HepG2 (cell line): Measurements from ENCODE around the gene HSPA14. TPM values are rescaled to one million over a fixed set of nuclear protein-coding genes. Genes with fewer than 3 reads are reported as not detected.
A peak's percentile ranks its signal among the peaks of the same experiment; 100 is the strongest.

Source experiments
- AGO2 ChIP-seq: fragments of 200-400 bp; formaldehyde crosslinking; optimal IDR thresholded peaks from 2 replicates; pipeline ENCODE3; 2017; ENCODE audit warnings: mild to moderate bottlenecking, low read depth, low read length, moderate library complexity
- ELF4 ChIP-seq: sonication (generic); formaldehyde crosslinking; IDR thresholded peaks from 2 replicates; pipeline ENCODE4 v1.5.0; 2020; ENCODE audit warnings: missing genetic modification reagents, mild to moderate bottlenecking, moderate library complexity, borderline replicate concordance
- EP300 ChIP-seq, 3 experiments: sonication (generic) in 1 of 3; formaldehyde crosslinking in 1 of 3; IDR thresholded peaks; 2 replicates each; pipeline versions ENCODE4 v1.5.1 to v1.6.1; 2011 to 2020; ENCODE audit warnings: low read depth in 2 of 3, low read length in 2 of 3, borderline replicate concordance in 1 of 3, improper control_type of control experiment in 1 of 3, mild to moderate bottlenecking in 1 of 3, missing genetic modification reagents in 1 of 3, moderate library complexity in 1 of 3
- HNRNPL ChIP-seq: fragments of 200-400 bp; formaldehyde crosslinking; IDR thresholded peaks from 2 replicates; pipeline ENCODE4 v1.6.1; 2017; ENCODE audit warnings: mild to moderate bottlenecking, low read depth, low read length
- KDM3A ChIP-seq: IDR thresholded peaks from 2 replicates; pipeline ENCODE4 v1.6.1; 2018; ENCODE audit warnings: low read depth, missing compliant biosample characterization
- KMT2A ChIP-seq: sonication (generic); formaldehyde crosslinking; IDR thresholded peaks from 2 replicates; pipeline ENCODE4 v1.4.0; 2020; ENCODE audit warnings: missing genetic modification reagents
- NFATC3 ChIP-seq: sonication (generic); formaldehyde crosslinking; IDR thresholded peaks from 2 replicates; pipeline ENCODE4 v1.5.1; 2020; ENCODE audit warnings: mild to moderate bottlenecking, missing genetic modification reagents
- NONO ChIP-seq, 2 experiments: fragments of 450-650 bp in 1 of 2; sonication (generic) in 1 of 2; formaldehyde crosslinking in 1 of 2; IDR thresholded peaks in 1 of 2; conservative IDR thresholded peaks in 1 of 2; 2 replicates each; pipeline versions ENCODE4 v1.6.1 to v1.8.0; 2017 to 2022; ENCODE audit warnings: mild to moderate bottlenecking in 1 of 2, missing genetic modification reagents in 1 of 2, moderate library complexity in 1 of 2
- PHF21A ChIP-seq: sonication (generic); formaldehyde crosslinking; IDR thresholded peaks from 2 replicates; pipeline ENCODE4 v1.5.0; 2020; ENCODE audit warnings: mild to moderate bottlenecking, missing genetic modification reagents
- PTBP1 ChIP-seq: fragments of 200-400 bp; formaldehyde crosslinking; IDR thresholded peaks from 2 replicates; pipeline ENCODE4 v1.6.1; 2018; ENCODE audit warnings: low read length, low read depth; ENCODE audit not compliant: poor library complexity, severe bottlenecking
- RXRB ChIP-seq: IDR thresholded peaks from 2 replicates; pipeline ENCODE4 v1.6.1; 2016; ENCODE audit warnings: borderline replicate concordance, missing genetic modification reagents, missing compliant biosample characterization
- ZFP36L1 ChIP-seq: sonication (generic); formaldehyde crosslinking; IDR thresholded peaks from 2 replicates; pipeline ENCODE4 v1.8.0; 2022; ENCODE audit warnings: mild to moderate bottlenecking, missing genetic modification reagents, moderate library complexity
- ZKSCAN8 ChIP-seq: IDR thresholded peaks from 2 replicates; pipeline ENCODE4 v1.6.1; 2016; ENCODE audit warnings: borderline replicate concordance, missing genetic modification reagents, missing compliant biosample characterization
- ZNF235 ChIP-seq: sonication (generic); formaldehyde crosslinking; IDR thresholded peaks from 2 replicates; pipeline ENCODE4 v1.8.1; 2023; ENCODE audit warnings: mild to moderate bottlenecking, missing genetic modification reagents, borderline replicate concordance
- ZNF256 ChIP-seq: sonication (generic); formaldehyde crosslinking; conservative IDR thresholded peaks from 2 replicates; pipeline ENCODE4 v1.4.0; 2020; ENCODE audit warnings: missing genetic modification reagents
- ZSCAN12 ChIP-seq: sonication (generic); formaldehyde crosslinking; IDR thresholded peaks from 2 replicates; pipeline ENCODE4 v1.9.0; 2021; ENCODE audit warnings: mild to moderate bottlenecking, missing genetic modification reagents
- polyA plus RNA-seq, 8 experiments: library from polyadenylated mRNA; depleted of rRNA in 3 of 8; stranded (reverse) in 7 of 8; unstranded in 1 of 8; fragments of >200 nt; fragmentation: Illumina TruSeq in 4 of 8; extraction: Trizol in 4 of 8; gene quantifications; 2 replicates each; pipeline versions ENCODE4 v1.2.1 to v1.2.3, GENCODE V29; 2011 to 2016; ENCODE audit warnings: low read depth in 4 of 8, missing spikeins in 1 of 8, mixed read lengths in 1 of 8; ENCODE audit not compliant: insufficient read depth in 1 of 8
- total RNA-seq, 5 experiments: library from RNA; depleted of rRNA; stranded (reverse); fragments of >200 nt; fragmentation: Illumina TruSeq; extraction: Trizol; gene quantifications; 2 replicates each; pipeline ENCODE4 v1.2.3, GENCODE V29; 2016; ENCODE audit warnings: low read depth in 1 of 5
- TF ChIP-seq, protein P1 (sequence below): sonication (generic); formaldehyde crosslinking; IDR thresholded peaks from 2 replicates; pipeline ENCODE4 v1.5.1; 2020; ENCODE audit warnings: missing genetic modification reagents, mild to moderate bottlenecking, borderline replicate concordance
- TF ChIP-seq, protein P2 (sequence below): sonication (generic); formaldehyde crosslinking; IDR thresholded peaks from 2 replicates; pipeline ENCODE4 v1.5.1; 2020; ENCODE audit warnings: mild to moderate bottlenecking, missing genetic modification reagents
- TF ChIP-seq, protein P3 (sequence below): sonication (generic); formaldehyde crosslinking; IDR thresholded peaks from 2 replicates; pipeline ENCODE4 v1.4.0; 2020; ENCODE audit warnings: missing genetic modification reagents, borderline replicate concordance

HSPA14 gene
- total and polyA plus RNA-seq, 2 of the 13 experiments (the other 11 are each of a cell fraction or from before 2014, with no cell fraction given), result 10.7 to 29.8 TPM

DNA sequence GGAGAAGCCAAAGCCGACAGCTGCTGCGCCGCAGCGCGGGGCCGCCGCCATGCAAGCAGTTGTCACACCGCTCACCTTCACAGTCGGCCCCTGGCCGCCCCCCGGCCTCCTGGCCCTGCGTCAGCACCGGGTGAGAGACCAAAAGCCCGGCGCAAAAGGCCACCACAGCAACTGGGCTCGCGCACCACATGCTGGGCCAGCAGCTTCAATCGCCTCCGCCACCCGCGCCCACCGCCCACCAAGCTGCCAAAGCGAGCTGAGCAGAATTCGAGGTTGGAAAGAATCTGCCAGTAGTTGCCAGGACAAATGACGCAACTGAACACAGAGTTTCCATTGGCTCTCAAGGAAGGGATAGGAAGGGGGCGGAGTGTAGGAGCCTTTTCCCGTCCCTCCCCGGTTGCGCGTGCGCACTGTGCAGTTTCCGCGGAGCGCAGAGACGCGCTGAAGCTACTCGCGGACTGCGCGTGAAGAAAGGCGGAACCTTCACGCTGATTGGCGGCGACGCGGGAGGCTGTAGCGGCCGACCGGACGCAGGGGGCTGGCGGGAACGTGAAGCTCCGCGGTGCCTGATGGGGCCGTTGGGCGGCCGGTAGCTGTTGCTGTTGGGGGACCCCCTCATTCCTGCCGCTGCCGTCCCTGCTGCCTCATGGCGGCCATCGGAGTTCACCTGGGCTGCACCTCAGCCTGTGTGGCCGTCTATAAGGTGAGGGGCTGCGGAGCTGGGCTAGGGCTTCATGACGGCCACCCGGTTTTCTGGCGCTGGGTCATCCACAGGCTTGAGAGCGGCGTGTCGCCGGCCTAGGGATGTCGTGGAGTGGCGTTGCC lies at the start of gene HSPA14, which contains the start of the genes CDNF and MSANTD7 (continued):
- TF ChIP-seq, protein P1, sequence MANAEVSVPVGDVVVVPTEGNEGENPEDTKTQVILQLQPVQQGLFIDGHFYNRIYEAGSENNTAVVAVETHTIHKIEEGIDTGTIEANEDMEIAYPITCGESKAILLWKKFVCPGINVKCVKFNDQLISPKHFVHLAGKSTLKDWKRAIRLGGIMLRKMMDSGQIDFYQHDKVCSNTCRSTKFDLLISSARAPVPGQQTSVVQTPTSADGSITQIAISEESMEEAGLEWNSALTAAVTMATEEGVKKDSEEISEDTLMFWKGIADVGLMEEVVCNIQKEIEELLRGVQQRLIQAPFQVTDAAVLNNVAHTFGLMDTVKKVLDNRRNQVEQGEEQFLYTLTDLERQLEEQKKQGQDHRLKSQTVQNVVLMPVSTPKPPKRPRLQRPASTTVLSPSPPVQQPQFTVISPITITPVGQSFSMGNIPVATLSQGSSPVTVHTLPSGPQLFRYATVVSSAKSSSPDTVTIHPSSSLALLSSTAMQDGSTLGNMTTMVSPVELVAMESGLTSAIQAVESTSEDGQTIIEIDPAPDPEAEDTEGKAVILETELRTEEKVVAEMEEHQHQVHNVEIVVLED (CRISPR knock-in tag), result peak; percentile 96
- TF ChIP-seq PHF21A (CRISPR knock-in tag), result no peak; the same call in 1 of the 2 replicates
- TF ChIP-seq EP300 (IDR thresholded peaks at IDR 0.05; ENCODE audit: low read depth in 2 of 2, low read length in 2 of 2), result peak; percentile 18 to 19; a peak in 1 of 4 replicates
- no peak for TF ChIP-seq EP300 (CRISPR knock-in tag; IDR thresholded peaks at IDR 0.05; ENCODE audit: borderline replicate concordance)
- no peak for TF ChIP-seq ZKSCAN8 (CRISPR knock-in tag)
- no peak for TF ChIP-seq NFATC3 (CRISPR knock-in tag)
- TF ChIP-seq KDM3A, result peak; percentile 48; the same call in 1 of the 2 replicates
- TF ChIP-seq KMT2A (CRISPR knock-in tag), result peak; percentile 75; the same call in 1 of the 2 replicates
- TF ChIP-seq RXRB, result no peak
- TF ChIP-seq ZNF256 (CRISPR knock-in tag), result no peak
- peak; percentile 78 for TF ChIP-seq HNRNPL
- TF ChIP-seq, protein P2, sequence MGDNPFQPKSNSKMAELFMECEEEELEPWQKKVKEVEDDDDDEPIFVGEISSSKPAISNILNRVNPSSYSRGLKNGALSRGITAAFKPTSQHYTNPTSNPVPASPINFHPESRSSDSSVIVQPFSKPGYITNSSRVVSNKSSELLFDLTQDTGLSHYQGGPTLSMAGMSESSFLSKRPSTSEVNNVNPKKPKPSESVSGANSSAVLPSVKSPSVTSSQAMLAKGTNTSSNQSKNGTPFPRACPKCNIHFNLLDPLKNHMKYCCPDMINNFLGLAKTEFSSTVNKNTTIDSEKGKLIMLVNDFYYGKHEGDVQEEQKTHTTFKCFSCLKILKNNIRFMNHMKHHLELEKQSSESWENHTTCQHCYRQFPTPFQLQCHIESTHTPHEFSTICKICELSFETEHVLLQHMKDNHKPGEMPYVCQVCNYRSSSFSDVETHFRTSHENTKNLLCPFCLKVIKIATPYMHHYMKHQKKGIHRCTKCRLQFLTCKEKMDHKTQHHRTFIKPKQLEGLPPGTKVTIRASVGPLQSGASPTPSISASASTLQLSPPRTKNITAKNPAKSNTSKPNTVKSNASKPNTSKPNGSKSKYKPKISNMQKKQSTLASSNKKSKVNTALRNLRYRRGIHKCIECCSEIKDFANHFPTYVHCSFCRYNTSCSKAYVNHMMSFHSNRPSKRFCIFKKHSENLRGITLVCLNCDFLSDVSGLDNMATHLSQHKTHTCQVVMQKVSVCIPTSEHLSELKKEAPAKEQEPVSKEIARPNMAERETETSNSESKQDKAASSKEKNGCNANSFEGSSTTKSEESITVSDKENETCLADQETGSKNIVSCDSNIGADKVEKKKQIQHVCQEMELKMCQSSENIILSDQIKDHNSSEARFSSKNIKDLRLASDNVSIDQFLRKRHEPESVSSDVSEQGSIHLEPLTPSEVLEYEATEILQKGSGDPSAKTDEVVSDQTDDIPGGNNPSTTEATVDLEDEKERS (CRISPR knock-in tag), result 0 out of 2 replicates have a peak, but pooled peaks have one; percentile 43
- no peak for TF ChIP-seq ZFP36L1
- TF ChIP-seq AGO2, result no peak
- no peak for TF ChIP-seq PTBP1
- TF ChIP-seq ELF4 (CRISPR knock-in tag), result no peak
- no peak for TF ChIP-seq NONO (IDR thresholded peaks at IDR 0.05)
- peak; percentile 27 for TF ChIP-seq NONO (CRISPR knock-in tag; conservative IDR thresholded peaks at IDR 0.05)
- TF ChIP-seq ZNF235 (CRISPR knock-in tag), result peak; percentile 68; the same call in 1 of the 2 replicates
- TF ChIP-seq ZSCAN12, result no peak
- TF ChIP-seq, protein P3, sequence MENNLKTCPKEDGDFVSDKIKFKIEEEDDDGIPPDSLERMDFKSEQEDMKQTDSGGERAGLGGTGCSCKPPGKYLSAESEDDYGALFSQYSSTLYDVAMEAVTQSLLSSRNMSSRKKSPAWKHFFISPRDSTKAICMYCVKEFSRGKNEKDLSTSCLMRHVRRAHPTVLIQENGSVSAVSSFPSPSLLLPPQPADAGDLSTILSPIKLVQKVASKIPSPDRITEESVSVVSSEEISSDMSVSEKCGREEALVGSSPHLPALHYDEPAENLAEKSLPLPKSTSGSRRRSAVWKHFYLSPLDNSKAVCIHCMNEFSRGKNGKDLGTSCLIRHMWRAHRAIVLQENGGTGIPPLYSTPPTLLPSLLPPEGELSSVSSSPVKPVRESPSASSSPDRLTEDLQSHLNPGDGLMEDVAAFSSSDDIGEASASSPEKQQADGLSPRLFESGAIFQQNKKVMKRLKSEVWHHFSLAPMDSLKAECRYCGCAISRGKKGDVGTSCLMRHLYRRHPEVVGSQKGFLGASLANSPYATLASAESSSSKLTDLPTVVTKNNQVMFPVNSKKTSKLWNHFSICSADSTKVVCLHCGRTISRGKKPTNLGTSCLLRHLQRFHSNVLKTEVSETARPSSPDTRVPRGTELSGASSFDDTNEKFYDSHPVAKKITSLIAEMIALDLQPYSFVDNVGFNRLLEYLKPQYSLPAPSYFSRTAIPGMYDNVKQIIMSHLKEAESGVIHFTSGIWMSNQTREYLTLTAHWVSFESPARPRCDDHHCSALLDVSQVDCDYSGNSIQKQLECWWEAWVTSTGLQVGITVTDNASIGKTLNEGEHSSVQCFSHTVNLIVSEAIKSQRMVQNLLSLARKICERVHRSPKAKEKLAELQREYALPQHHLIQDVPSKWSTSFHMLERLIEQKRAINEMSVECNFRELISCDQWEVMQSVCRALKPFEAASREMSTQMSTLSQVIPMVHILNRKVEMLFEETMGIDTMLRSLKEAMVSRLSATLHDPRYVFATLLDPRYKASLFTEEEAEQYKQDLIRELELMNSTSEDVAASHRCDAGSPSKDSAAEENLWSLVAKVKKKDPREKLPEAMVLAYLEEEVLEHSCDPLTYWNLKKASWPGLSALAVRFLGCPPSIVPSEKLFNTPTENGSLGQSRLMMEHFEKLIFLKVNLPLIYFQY (CRISPR knock-in tag), result no peak
